Ishikawa (cell line): Measurements from ENCODE around the gene KIF5C.

Source experiments
- CEBPB ChIP-seq: IDR thresholded peaks from 2 replicates; pipeline ENCODE4 v1.6.1; 2012
- CREB1 ChIP-seq: IDR thresholded peaks from 2 replicates; pipeline ENCODE4 v1.6.1; 2012; ENCODE audit warnings: low read depth
- EGR1 ChIP-seq: IDR thresholded peaks from 2 replicates; pipeline ENCODE4 v1.6.1; 2012
- EP300 ChIP-seq: IDR thresholded peaks from 2 replicates; pipeline ENCODE4 v1.6.1; 2012; ENCODE audit warnings: borderline replicate concordance
- FOXM1 ChIP-seq: IDR thresholded peaks from 2 replicates; pipeline ENCODE4 v1.6.1; 2012; ENCODE audit warnings: low read depth, borderline replicate concordance
- MAX ChIP-seq: IDR thresholded peaks from 2 replicates; pipeline ENCODE4 v1.6.1; 2012
- NFIC ChIP-seq: IDR thresholded peaks from 2 replicates; pipeline ENCODE4 v1.6.1; 2012
- REST ChIP-seq: IDR thresholded peaks from 2 replicates; pipeline ENCODE4 v1.6.1; 2012; ENCODE audit warnings: low read depth, mild to moderate bottlenecking
- TAF1 ChIP-seq: IDR thresholded peaks from 2 replicates; pipeline ENCODE4 v1.6.1; 2012; ENCODE audit warnings: low read depth, mild to moderate bottlenecking
- TCF12 ChIP-seq: IDR thresholded peaks from 2 replicates; pipeline ENCODE4 v1.6.1; 2012; ENCODE audit warnings: low read depth
- TEAD4 ChIP-seq: IDR thresholded peaks from 2 replicates; pipeline ENCODE4 v1.6.1; 2012
- USF1 ChIP-seq: IDR thresholded peaks from 2 replicates; pipeline ENCODE4 v1.6.1; 2012
- YY1 ChIP-seq: IDR thresholded peaks from 2 replicates; pipeline ENCODE4 v1.6.1; 2012; ENCODE audit warnings: low read depth
- ZBTB7A ChIP-seq: IDR thresholded peaks from 2 replicates; pipeline ENCODE4 v1.6.1; 2012; ENCODE audit warnings: low read depth

GRCh38 chr2:149037851-149038250 lies 162.8 kb downstream of the KIF5C start:
- TF ChIP-seq CEBPB, result no peak
- TF ChIP-seq REST, result no peak
- TF ChIP-seq NFIC, result no peak
- TF ChIP-seq EP300, result no peak
- TF ChIP-seq TEAD4, result no peak
- TF ChIP-seq TAF1, result no peak
- TF ChIP-seq TCF12, result no peak
- no peak for TF ChIP-seq CREB1
- TF ChIP-seq FOXM1, result no peak
- TF ChIP-seq MAX, result no peak
- no peak for TF ChIP-seq EGR1
- no peak for TF ChIP-seq USF1
- TF ChIP-seq YY1, result no peak
- no peak for TF ChIP-seq ZBTB7A
